Kidney epithelial cell (primary cell): ENCODE measurements around the gene NOXA1. TPM values are rescaled to one million over a fixed set of nuclear protein-coding genes. Genes with fewer than 3 reads are reported as not detected.

Experiments used
- DNase-seq: peaks from one replicate; pipeline ENCODE4 v3.0.0-alpha.2; 2010; ENCODE audit warnings: low read depth
- H3K27me3 ChIP-seq: 2 replicates; pipeline ENCODE4 v1.6.0; 2011; ENCODE audit warnings: low read length; ENCODE audit not compliant: control insufficient read depth, insufficient read depth
- H3K36me3 ChIP-seq: 2 replicates; pipeline ENCODE4 v1.5.1; 2011; ENCODE audit warnings: low read length; ENCODE audit not compliant: control insufficient read depth, insufficient read depth
- H3K4me3 ChIP-seq: 2 replicates; pipeline ENCODE4 v1.5.1; 2011; ENCODE audit warnings: low read depth, mild to moderate bottlenecking, control low read depth, low read length
- total RNA-seq: library from RNA; depleted of rRNA; stranded (reverse); fragments of >200 nt; gene quantifications from 2 replicates; pipeline ENCODE4 v1.2.3, GENCODE V29; 2015
- TF ChIP-seq, protein P1 (sequence below): IDR thresholded peaks from 2 replicates; pipeline ENCODE4 v1.5.1; 2011; ENCODE audit warnings: mild to moderate bottlenecking, moderate library complexity, low read length, control low read depth, inconsistent platforms; ENCODE audit not compliant: insufficient read depth, poor library complexity, severe bottlenecking

The NOXA1 gene
- total RNA-seq, 1 donor from 2014 or later = 0.84 TPM

GRCh38 chr9:137421838-137422603 lies 1.2 kb upstream of the NOXA1 start:
- no peak for DNase-seq
- Histone ChIP-seq H3K36me3 (no peaks in the 10 kb centered on the region), H3K4me3 (peak overlapping the region; percentile 70), H3K27me3 (no peaks in the 10 kb centered on the region)
- TF ChIP-seq, protein P1, sequence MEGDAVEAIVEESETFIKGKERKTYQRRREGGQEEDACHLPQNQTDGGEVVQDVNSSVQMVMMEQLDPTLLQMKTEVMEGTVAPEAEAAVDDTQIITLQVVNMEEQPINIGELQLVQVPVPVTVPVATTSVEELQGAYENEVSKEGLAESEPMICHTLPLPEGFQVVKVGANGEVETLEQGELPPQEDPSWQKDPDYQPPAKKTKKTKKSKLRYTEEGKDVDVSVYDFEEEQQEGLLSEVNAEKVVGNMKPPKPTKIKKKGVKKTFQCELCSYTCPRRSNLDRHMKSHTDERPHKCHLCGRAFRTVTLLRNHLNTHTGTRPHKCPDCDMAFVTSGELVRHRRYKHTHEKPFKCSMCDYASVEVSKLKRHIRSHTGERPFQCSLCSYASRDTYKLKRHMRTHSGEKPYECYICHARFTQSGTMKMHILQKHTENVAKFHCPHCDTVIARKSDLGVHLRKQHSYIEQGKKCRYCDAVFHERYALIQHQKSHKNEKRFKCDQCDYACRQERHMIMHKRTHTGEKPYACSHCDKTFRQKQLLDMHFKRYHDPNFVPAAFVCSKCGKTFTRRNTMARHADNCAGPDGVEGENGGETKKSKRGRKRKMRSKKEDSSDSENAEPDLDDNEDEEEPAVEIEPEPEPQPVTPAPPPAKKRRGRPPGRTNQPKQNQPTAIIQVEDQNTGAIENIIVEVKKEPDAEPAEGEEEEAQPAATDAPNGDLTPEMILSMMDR = no peak

DNA sequence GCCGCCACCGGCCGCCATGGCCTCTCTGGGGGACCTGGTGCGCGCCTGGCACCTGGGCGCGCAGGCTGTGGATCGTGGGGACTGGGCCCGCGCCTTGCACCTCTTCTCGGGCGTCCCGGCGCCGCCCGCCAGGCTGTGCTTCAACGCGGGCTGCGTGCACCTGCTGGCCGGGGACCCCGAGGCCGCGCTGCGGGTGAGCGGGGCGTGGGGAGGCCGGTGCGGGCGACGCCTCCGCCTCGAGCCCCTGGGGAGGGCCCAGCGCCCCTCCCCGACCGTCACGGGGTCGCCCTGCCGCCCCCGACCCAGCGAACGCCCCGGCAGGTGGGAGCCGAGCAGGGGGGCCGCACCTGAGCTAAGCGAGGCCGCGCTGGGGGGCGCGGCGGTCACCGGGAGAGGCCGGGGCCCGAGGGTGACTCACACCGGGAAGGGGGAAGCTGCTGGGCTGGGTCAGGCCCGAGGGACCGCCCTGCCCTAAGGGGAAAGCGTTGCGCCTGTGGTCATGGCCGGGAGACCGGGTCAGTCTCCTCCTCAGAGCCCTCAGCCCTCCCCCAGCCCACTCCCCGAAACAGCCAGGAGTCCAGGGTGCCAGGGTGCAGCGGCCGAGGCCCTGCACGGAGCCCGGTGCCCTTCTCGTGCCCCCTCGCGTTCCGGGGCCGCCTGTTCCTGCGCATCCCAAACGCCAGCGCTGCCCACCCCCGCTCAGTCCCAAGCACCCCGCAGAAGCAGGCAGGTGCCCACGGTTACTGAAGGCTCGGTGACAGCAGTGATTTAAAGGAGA lies 510 bp downstream of the NOXA1 start:
- Histone ChIP-seq H3K36me3 (no peaks in the 10 kb centered on the region), H3K4me3 (peak overlapping the region; percentile 45), H3K27me3 (peaks cover 6% of the 10 kb centered on the region)
- no peak for DNase-seq
- TF ChIP-seq, protein P1 = no peak

DNA sequence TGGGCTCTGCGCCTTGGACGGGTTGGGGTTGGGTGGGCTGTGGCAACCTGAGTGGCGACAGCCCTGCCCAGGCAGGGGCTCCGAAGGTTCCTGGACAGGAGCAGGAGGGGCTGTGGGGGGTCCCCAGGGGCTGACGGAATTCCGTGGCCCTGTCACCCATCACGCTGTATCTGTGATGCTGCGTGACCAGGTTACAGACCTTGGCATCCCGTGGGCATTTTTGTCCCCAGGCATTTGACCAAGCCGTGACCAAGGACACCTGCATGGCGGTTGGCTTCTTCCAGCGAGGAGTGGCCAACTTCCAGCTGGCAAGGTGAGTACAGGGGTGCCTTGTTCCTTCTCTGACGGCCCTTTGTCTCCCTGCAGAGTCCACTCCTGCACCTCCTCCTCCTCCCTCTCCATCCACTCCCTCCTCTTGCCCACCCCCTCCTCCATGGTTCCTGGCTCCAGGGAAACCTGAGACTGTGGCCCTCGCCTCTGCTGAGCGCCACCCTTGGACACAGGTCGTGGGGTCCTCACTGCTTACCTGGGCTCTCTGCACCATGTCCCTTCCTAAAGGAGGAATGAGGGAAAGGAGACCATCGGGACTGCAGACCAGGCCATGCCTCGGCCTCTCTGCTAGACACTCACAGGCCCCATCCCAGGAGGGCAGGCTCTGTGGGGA lies 3.0 kb downstream of the NOXA1 start:
- Histone ChIP-seq H3K27me3 (peaks cover 19% of the 10 kb centered on the region), H3K36me3 (no peaks in the 10 kb centered on the region), H3K4me3 (no peak overlapping the region)
- TF ChIP-seq, protein P1 = no peak
- DNase-seq = no peak

- TF ChIP-seq, protein P1 = no peak
- DNase-seq = no peak
- peaks cover 29% of the 10 kb centered on the region for H3K27me3 ChIP-seq
- H3K4me3 ChIP-seq = no peak overlapping the region
- H3K36me3 ChIP-seq = no peaks in the 10 kb centered on the region
Observed at GRCh38 chr9:137427454-137428310, 4.5 kb downstream of the NOXA1 start.

GRCh38 chr9:137428311-137428630 lies 5.1 kb downstream of the NOXA1 start:
- Histone ChIP-seq H3K4me3 (no peak overlapping the region), H3K36me3 (no peaks in the 10 kb centered on the region), H3K27me3 (peaks cover 33% of the 10 kb centered on the region)
- no peak for DNase-seq
- TF ChIP-seq, protein P1 = no peak
